Right lobe of liver (tissue), 4 donors: ENCODE results near the gene KCNIP1.

ENCODE experiments used
- CTCF ChIP-seq, 4 donors: fragments of 200-600 bp in 3 of 4; fragments of 450-650 bp in 1 of 4; IDR thresholded peaks; one replicate each; pipeline versions ENCODE4 v1.5.1 to v1.8.0; 2016 to 2022; ENCODE audit warnings: antibody characterized with exemption in 4 of 4, mild to moderate bottlenecking in 2 of 4
- POLR2A ChIP-seq: fragments of 450-650 bp; IDR thresholded peaks from one replicate; pipeline ENCODE4 v1.6.1; 2017; ENCODE audit warnings: antibody characterized with exemption, mild to moderate bottlenecking
- donor health status: DM: no; HTN: no; CAD: no.
- donor health status: DM: no; HTN: no; CAD: no.
- donor health status: DM: no; HTN: yes; CAD: no.

GRCh38 chr5:170537451-170538095 lies 33.8 kb downstream of the KCNIP1 start:
- TF ChIP-seq CTCF (IDR thresholded peaks at IDR 0.05) (no peak), POLR2A (no peak)
